H1 (cell line): ENCODE data around the gene PLXNA4. TPM values are rescaled to one million over a fixed set of nuclear protein-coding genes. Genes with fewer than 3 reads are reported as not detected.

Source experiments
- CTCF ChIA-PET: fragments of 300-600 bp; sonication (Branson Sonifier 250); formaldehyde crosslinking; loops from one replicate; lab custom pipeline; 2021; ENCODE audit not compliant: partially characterized antibody; lab: Charles Lee
- POLR2A ChIA-PET: fragments of 300-600 bp; sonication (Branson Sonifier 250); formaldehyde crosslinking; loops from one replicate; lab custom pipeline; 2021; ENCODE audit warnings: inconsistent platforms; ENCODE audit not compliant: partially characterized antibody; lab: Charles Lee
- DNase-seq, 2 experiments: peaks; one replicate each; pipeline versions ENCODE4 v3.0.0 to v3.0.0-alpha.2; 2010 to 2022; ENCODE audit warnings: low spot score in 2 of 2, low read depth in 1 of 2, mixed read lengths in 1 of 2
- FAIRE-seq: peaks from 2 replicates; lab custom pipeline; 2011; peaks lifted over from hg19 to GRCh38; lab: Jason Lieb, UNC
- H2AFZ ChIP-seq: 2 replicates; pipeline ENCODE4 v1.8.1; 2012; ENCODE audit warnings: low read length, inconsistent platforms
- H2AK5ac ChIP-seq: 2 replicates; pipeline ENCODE4 v1.6.1; 2013; ENCODE audit warnings: low read depth, low read length
- H2BK120ac ChIP-seq: replicated peaks from 2 replicates; pipeline ENCODE3; 2013; ENCODE audit warnings: low read depth, low read length, inconsistent platforms
- H2BK12ac ChIP-seq: 2 replicates; pipeline ENCODE4 v1.6.1; 2013; ENCODE audit warnings: low read depth, low read length
- H2BK15ac ChIP-seq: 2 replicates; pipeline ENCODE4 v1.6.1; 2013; ENCODE audit warnings: low read length
- H2BK20ac ChIP-seq: 2 replicates; pipeline ENCODE4 v1.6.1; 2013; ENCODE audit warnings: low read length
- H2BK5ac ChIP-seq: 2 replicates; pipeline ENCODE4 v1.6.1; 2013; ENCODE audit warnings: low read depth, low read length
- H3K14ac ChIP-seq: 2 replicates; pipeline ENCODE4 v1.6.1; 2013; ENCODE audit warnings: inconsistent platforms; ENCODE audit not compliant: insufficient read length
- H3K18ac ChIP-seq: 2 replicates; pipeline ENCODE4 v1.6.1; 2013; ENCODE audit warnings: low read length; ENCODE audit errors: extremely low read depth
- H3K23ac ChIP-seq: 2 replicates; pipeline ENCODE4 v1.6.1; 2013; ENCODE audit warnings: inconsistent platforms; ENCODE audit not compliant: insufficient read length
- H3K23me2 ChIP-seq: 2 replicates; pipeline ENCODE4 v1.6.1; 2013; ENCODE audit warnings: low read depth, low read length
- H3K27ac ChIP-seq: 2 replicates; pipeline ENCODE4 v1.6.1; 2011; ENCODE audit warnings: low read depth, low read length, inconsistent platforms
- H3K27me3 ChIP-seq, 4 experiments: replicated peaks in 1 of 4; 1 replicate in 1 of 4; 2 replicates in 3 of 4; pipeline versions ENCODE4 v1.6.1 to v1.8.1; 2011 to 2013; ENCODE audit warnings: low read length in 3 of 4, mild to moderate bottlenecking in 3 of 4, inconsistent platforms in 2 of 4, mixed read lengths in 2 of 4, moderate library complexity in 1 of 4; ENCODE audit not compliant: control insufficient read depth in 3 of 4, insufficient read depth in 3 of 4; ENCODE audit errors: extremely low read depth in 1 of 4
- H3K36me3 ChIP-seq, 4 experiments: 2 replicates each; pipeline versions ENCODE4 v1.6.1 to v1.8.1; 2011 to 2013; ENCODE audit warnings: mild to moderate bottlenecking in 4 of 4, low read length in 3 of 4, moderate library complexity in 2 of 4, control low read depth in 1 of 4, inconsistent platforms in 1 of 4; ENCODE audit not compliant: insufficient read depth in 4 of 4, control insufficient read depth in 2 of 4
- H3K4ac ChIP-seq: replicated peaks from 2 replicates; pipeline ENCODE3; 2013; ENCODE audit warnings: low read length, low read depth, mixed read lengths, inconsistent platforms; ENCODE audit not compliant: insufficient read length
- H3K4me1 ChIP-seq, 4 experiments: replicated peaks in 1 of 4; 1 replicate in 1 of 4; 2 replicates in 3 of 4; pipeline versions ENCODE4 v1.6.1 to v1.8.1; 2011 to 2013; ENCODE audit warnings: low read length in 3 of 4, inconsistent platforms in 2 of 4, mixed read lengths in 1 of 4; ENCODE audit not compliant: insufficient read depth in 4 of 4, control insufficient read depth in 3 of 4
- H3K4me2 ChIP-seq, 2 experiments: 2 replicates each; pipeline versions ENCODE4 v1.6.1 to v1.8.1; 2011 to 2013; ENCODE audit warnings: low read depth in 2 of 2, low read length in 2 of 2, control low read depth in 1 of 2, inconsistent platforms in 1 of 2, mild to moderate bottlenecking in 1 of 2; ENCODE audit not compliant: insufficient read depth in 1 of 2
- H3K4me3 ChIP-seq, 4 experiments: fragments of 200-600, 300-600 bp in 1 of 4; sonication (generic), shearing (Covaris generic), sonication (Bioruptor Twin) in 1 of 4; 2 replicates each; pipeline versions ENCODE4 v1.5.1 to v1.8.1; 2011 to 2016; ENCODE audit warnings: low read length in 4 of 4, low read depth in 3 of 4, control low read depth in 2 of 4, inconsistent platforms in 2 of 4, mild to moderate bottlenecking in 2 of 4, mixed read lengths in 1 of 4, moderate library complexity in 1 of 4; ENCODE audit not compliant: insufficient read depth in 2 of 4; ENCODE audit errors: extremely low read depth in 1 of 4
- H3K56ac ChIP-seq: replicated peaks from 2 replicates; pipeline ENCODE3; 2013; ENCODE audit warnings: low read depth, mild to moderate bottlenecking, mixed read lengths, low read length, inconsistent platforms; ENCODE audit not compliant: insufficient read length
- H3K79me1 ChIP-seq: 2 replicates; pipeline ENCODE4 v1.6.1; 2013; ENCODE audit warnings: low read depth, low read length, control low read depth
- H3K79me2 ChIP-seq, 2 experiments: 2 replicates each; pipeline versions ENCODE4 v1.6.1 to v1.8.1; 2012 to 2013; ENCODE audit warnings: low read length in 2 of 2, mild to moderate bottlenecking in 2 of 2, inconsistent platforms in 1 of 2; ENCODE audit not compliant: insufficient read depth in 2 of 2, control insufficient read depth in 1 of 2
- H3K9ac ChIP-seq, 4 experiments: replicated peaks in 1 of 4; 1 replicate in 1 of 4; 2 replicates in 3 of 4; pipeline versions ENCODE4 v1.6.1 to v1.8.1; 2011 to 2013; ENCODE audit warnings: low read depth in 3 of 4, low read length in 3 of 4, control low read depth in 2 of 4, mild to moderate bottlenecking in 2 of 4, moderate library complexity in 2 of 4, inconsistent platforms in 1 of 4; ENCODE audit errors: extremely low read depth in 1 of 4
- H3K9me3 ChIP-seq, 2 experiments: 2 replicates each; pipeline versions ENCODE4 v1.6.1 to v1.8.1; 2012 to 2013; ENCODE audit warnings: mild to moderate bottlenecking in 2 of 2, moderate library complexity in 2 of 2, control low read depth in 1 of 2, inconsistent platforms in 1 of 2, low read depth in 1 of 2, low read length in 1 of 2, mixed read lengths in 1 of 2; ENCODE audit not compliant: insufficient read depth in 2 of 2
- H4K20me1 ChIP-seq, 2 experiments: replicated peaks in 1 of 2; 2 replicates each; pipeline versions ENCODE3 to v1.8.1; 2011 to 2013; ENCODE audit warnings: inconsistent platforms in 2 of 2, low read length in 2 of 2, mild to moderate bottlenecking in 1 of 2; ENCODE audit not compliant: insufficient read depth in 2 of 2, control insufficient read depth in 1 of 2
- H4K5ac ChIP-seq: 2 replicates; pipeline ENCODE4 v1.6.1; 2013; ENCODE audit warnings: low read length, low read depth, mixed read lengths, inconsistent platforms; ENCODE audit not compliant: insufficient read length
- H4K8ac ChIP-seq: 2 replicates; pipeline ENCODE4 v1.8.0; 2013; ENCODE audit warnings: mild to moderate bottlenecking, moderate library complexity, low read length, inconsistent platforms; ENCODE audit not compliant: insufficient read depth; ENCODE audit errors: extremely low read depth
- H4K91ac ChIP-seq: replicated peaks from 2 replicates; pipeline ENCODE3; 2013; ENCODE audit warnings: low read length, mixed read lengths, inconsistent platforms; ENCODE audit not compliant: insufficient read length
- CREB1 ChIP-seq: IDR thresholded peaks from 2 replicates; pipeline ENCODE4 v1.6.1; 2012; ENCODE audit warnings: inconsistent platforms
- MAFK ChIP-seq: IDR thresholded peaks from 2 replicates; pipeline ENCODE4 v1.6.1; 2012; ENCODE audit warnings: low read depth, mild to moderate bottlenecking, improper control_type of control experiment, low read length
- NRF1 ChIP-seq: IDR thresholded peaks from 2 replicates; pipeline ENCODE4 v1.6.1; 2011; ENCODE audit warnings: mild to moderate bottlenecking, low read depth, low read length, improper control_type of control experiment
- RFX5 ChIP-seq: IDR thresholded peaks from 2 replicates; pipeline ENCODE4 v1.6.1; 2011; ENCODE audit warnings: low read depth, low read length, improper control_type of control experiment, borderline replicate concordance
- RNF2 ChIP-seq: fragments of 200-900, 300-1000 bp; sonication (generic); IDR thresholded peaks from 2 replicates; pipeline ENCODE4 v1.7.1; 2016; ENCODE audit warnings: borderline replicate concordance, low read depth, mild to moderate bottlenecking, antibody characterized with exemption, low read length; ENCODE audit not compliant: poor library complexity, severe bottlenecking; ENCODE audit errors: missing control alignments
- SP4 ChIP-seq: IDR thresholded peaks from 2 replicates; pipeline ENCODE4 v1.6.1; 2012; ENCODE audit warnings: low read length, inconsistent platforms
- YY1 ChIP-seq: IDR thresholded peaks from 2 replicates; pipeline ENCODE4 v1.6.1; 2011; ENCODE audit warnings: low read depth, mild to moderate bottlenecking, low read length
- WGBS, 2 experiments: shearing (Covaris generic) in 1 of 2; methylation state at CpG; one replicate each; pipeline versions ENCODE4 v1.1.6 to v1.1.7; 2013 to 2015; ENCODE audit warnings: low lambda C conversion rate in 2 of 2, mixed read lengths in 2 of 2, inconsistent platforms in 1 of 2, low coverage in 1 of 2, missing lambda C conversion rate in 1 of 2; ENCODE audit not compliant: insufficient replicate concordance in 2 of 2, insufficient coverage in 1 of 2, insufficient read length in 1 of 2; ENCODE audit errors: extremely low coverage in 1 of 2, missing lambda C conversion rate in 1 of 2; 5-methylcytosine and 5-hydroxymethylcytosine counted together
- polyA plus RNA-seq, 7 experiments: library from polyadenylated mRNA; depleted of rRNA in 3 of 7; stranded (reverse) in 5 of 7; unstranded in 2 of 7; fragments of >200 nt in 5 of 7; fragments of 200-250 nt in 2 of 7; gene quantifications; 1 replicate in 5 of 7; 2 replicates in 1 of 7; 4 replicates in 1 of 7; pipeline versions ENCODE4 v1.2.1 to v1.2.3, GENCODE V29; 2011 to 2013; ENCODE audit warnings: missing spikeins in 2 of 7, mixed read lengths in 2 of 7
- total RNA-seq: library from RNA; stranded (reverse); fragmentation: NEBNext Ultra II Directional; extraction: Animal tissue kit (Norgen Biotek cat#: 25700); gene quantifications from 2 replicates; pipeline ENCODE4 v1.2.1, GENCODE V29; 2021

The PLXNA4 gene
- total and polyA plus RNA-seq, 2 of the 8 experiments (the other 6 are each of a cell fraction or from before 2014, with no cell fraction given) = 0.76 to 0.79 TPM

- no peak overlapping the region for H3K56ac ChIP-seq
- no peak overlapping the region for H3K23ac ChIP-seq
- H2AK5ac ChIP-seq = no peak overlapping the region
- no peak overlapping the region for H2BK12ac ChIP-seq
- H2BK15ac ChIP-seq = no peak overlapping the region
- no peak overlapping the region for H3K18ac ChIP-seq
- H3K36me3 ChIP-seq = no peaks in the 10 kb centered on the region
- H2AFZ ChIP-seq = no peak overlapping the region
- H2BK5ac ChIP-seq = no peak overlapping the region
- H4K20me1 ChIP-seq = no peaks in the 10 kb centered on the region
- DNase-seq = no peak
- H3K4me1 ChIP-seq = no peaks in the 10 kb centered on the region
- no peak overlapping the region for H3K27ac ChIP-seq
- no peak for FAIRE-seq
- no peaks in the 10 kb centered on the region for H3K27me3 ChIP-seq
- WGBS, 2 experiments = 93% methylated on average over 8 of the region's 8 CpGs; no CpG with 5 or more reads in 1 of the 2 experiments
- H4K8ac ChIP-seq = no peak overlapping the region
- no peak overlapping the region for H4K5ac ChIP-seq
- ChIA-PET POLR2A (no interaction called here), CTCF (interaction anchor here (0.7 to 1.2 kb wide), 4 partner anchors 10 to 607 kb away, joined by 3 to 4 read pairs (median 3); no protein-coding TSS in a partner anchor)
- no peak overlapping the region for H3K4me3 ChIP-seq
- H3K4me2 ChIP-seq = no peak overlapping the region
- H3K9me3 ChIP-seq = no peaks in the 10 kb centered on the region
- no peaks in the 10 kb centered on the region for H3K79me1 ChIP-seq
- no peak overlapping the region for H4K91ac ChIP-seq
- no peak overlapping the region for H3K9ac ChIP-seq
- no peak overlapping the region for H3K14ac ChIP-seq
- no peak overlapping the region for H3K4ac ChIP-seq
- H3K79me2 ChIP-seq = no peaks in the 10 kb centered on the region
- H2BK20ac ChIP-seq = no peak overlapping the region
- TF ChIP-seq CREB1 (no peak), MAFK (no peak), YY1 (no peak), SP4 (no peak), RNF2 (no peak), RFX5 (no peak), NRF1 (no peak)
- no peak overlapping the region for H2BK120ac ChIP-seq
- no peaks in the 10 kb centered on the region for H3K23me2 ChIP-seq
Observed at GRCh38 chr7:132296820-132297219, 279.4 kb downstream of the PLXNA4 start.
